ENCODE results near the gene DNAI1.
"Not testable (repeated sequence)": the region's sequence is repeated elsewhere in the genome, so short reads cannot be mapped to it uniquely, and the experiment has no call there.

DNAI1 gene

GRCh38 chr9:34518110-34518616, 59.6 kb downstream of the DNAI1 start:
- FAIRE-seq (no peak), DNase-seq (ENCODE audit: insufficient read length) (no peak)
- TF ChIP-seq POLR2A (IDR thresholded peaks at IDR 0.05; ENCODE audit: low read depth, low read length) = no peak
- no peak for TF ChIP-seq POLR2AphosphoS5 (IDR thresholded peaks at IDR 0.05; ENCODE audit: low read depth, low read length)
- no peak for TF ChIP-seq TAF1 (IDR thresholded peaks at IDR 0.05; ENCODE audit: borderline replicate concordance, low read depth, low read length)

DNA sequence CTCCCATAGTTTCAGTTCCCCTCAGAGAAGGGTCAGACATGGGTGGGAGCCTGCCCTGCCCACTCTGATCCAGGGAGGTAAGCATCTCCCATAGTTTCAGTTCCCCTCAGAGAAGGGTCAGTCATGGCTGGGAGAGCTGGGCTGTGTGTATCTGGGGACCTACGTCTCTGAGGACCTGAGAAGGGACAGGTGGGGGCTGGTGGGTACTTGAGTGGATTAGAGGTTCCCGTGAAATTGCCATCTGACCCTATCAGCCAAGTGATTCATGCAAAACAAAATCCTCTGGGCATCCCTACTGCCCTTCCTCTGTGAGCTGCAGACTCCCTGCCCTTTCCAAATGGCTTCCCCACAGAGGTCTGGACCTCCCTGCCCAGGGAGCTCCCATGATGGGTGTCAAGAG, 60.3 kb downstream of the DNAI1 start:
- FAIRE-seq = no peak
- no peak for TF ChIP-seq POLR2A (IDR thresholded peaks at IDR 0.05; ENCODE audit: low read depth, low read length)
- TF ChIP-seq POLR2AphosphoS5 (IDR thresholded peaks at IDR 0.05; ENCODE audit: low read depth, low read length) = no peak
- TF ChIP-seq TAF1 (IDR thresholded peaks at IDR 0.05; ENCODE audit: borderline replicate concordance, low read depth, low read length) = no peak
- no peak for DNase-seq (ENCODE audit: insufficient read length)

- FAIRE-seq (no peak), DNase-seq (ENCODE audit: insufficient read length) (no peak)
- TF ChIP-seq POLR2AphosphoS5 (IDR thresholded peaks at IDR 0.05; ENCODE audit: low read depth, low read length) = no peak
- TF ChIP-seq POLR2A (IDR thresholded peaks at IDR 0.05; ENCODE audit: low read depth, low read length) = no peak
- no peak for TF ChIP-seq TAF1 (IDR thresholded peaks at IDR 0.05; ENCODE audit: borderline replicate concordance, low read depth, low read length)
Measured at GRCh38 chr9:34519321-34520020, 60.9 kb downstream of the DNAI1 start.

DNA sequence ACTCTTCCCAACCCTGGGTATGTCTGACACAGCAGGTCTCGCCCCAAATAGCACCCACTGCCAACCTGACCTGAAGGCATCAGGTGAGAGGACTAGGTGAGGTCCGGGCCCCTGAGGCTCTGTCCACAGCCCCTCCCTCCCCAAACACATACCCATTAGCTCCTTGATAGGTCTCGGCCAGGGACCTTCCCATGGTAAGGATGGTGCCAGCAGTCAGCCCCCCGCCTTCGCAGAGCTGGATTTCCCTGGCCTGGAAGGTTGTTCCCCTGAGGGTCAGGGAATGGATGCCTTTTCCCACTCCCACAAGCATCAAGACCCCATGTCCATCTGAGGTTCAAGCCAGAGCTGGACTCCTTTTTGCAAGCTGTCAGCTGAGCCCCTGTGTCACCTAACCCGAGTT, 61.5 kb downstream of the DNAI1 start:
- DNase-seq (ENCODE audit: insufficient read length) = no peak
- no peak for FAIRE-seq
- no peak for TF ChIP-seq POLR2AphosphoS5 (IDR thresholded peaks at IDR 0.05; ENCODE audit: low read depth, low read length)
- TF ChIP-seq POLR2A (IDR thresholded peaks at IDR 0.05; ENCODE audit: low read depth, low read length) = no peak
- no peak for TF ChIP-seq TAF1 (IDR thresholded peaks at IDR 0.05; ENCODE audit: borderline replicate concordance, low read depth, low read length)

DNA sequence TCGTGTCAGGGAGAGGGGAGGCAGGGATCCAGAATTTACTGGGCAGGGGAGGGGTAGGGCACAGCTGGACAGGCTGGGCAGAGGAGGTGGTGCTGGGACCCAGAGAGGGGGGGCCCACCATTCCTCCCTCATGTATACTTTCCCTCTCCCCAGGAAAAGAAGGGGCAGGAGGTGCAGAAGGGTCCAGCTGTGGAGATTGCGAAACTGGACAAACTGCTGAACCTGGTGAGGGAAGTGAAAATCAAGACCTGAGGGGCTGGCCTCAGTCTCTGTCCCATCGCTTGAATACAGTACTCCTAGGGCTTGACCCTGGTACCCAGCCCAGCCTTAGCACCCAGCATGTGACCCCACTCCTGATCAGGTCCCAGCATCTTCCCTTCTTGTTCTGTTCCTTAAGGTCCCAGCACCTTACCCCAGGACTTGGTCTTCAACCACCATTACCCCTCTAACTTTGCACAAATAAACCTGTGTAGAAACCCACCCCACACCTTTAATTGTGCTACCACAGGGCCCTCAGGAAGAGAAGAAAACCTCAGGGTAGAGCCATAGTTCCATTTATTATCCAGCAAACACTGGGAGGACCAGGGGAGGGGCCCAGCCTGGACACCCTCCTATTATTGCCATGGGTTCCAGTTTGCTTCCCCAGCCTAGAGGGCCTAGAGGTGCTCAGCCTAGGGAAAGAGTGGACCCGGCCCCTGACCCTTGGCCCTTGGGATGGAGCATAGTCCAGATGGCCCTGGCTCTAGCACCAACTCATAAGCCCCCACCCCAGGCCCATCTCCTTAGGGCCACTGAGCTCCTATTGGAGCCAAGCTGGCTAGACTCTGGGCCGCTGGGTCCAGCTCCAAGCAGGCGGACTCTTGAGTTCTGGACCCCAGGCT, 62.1 kb downstream of the DNAI1 start:
- FAIRE-seq (no peak), DNase-seq (ENCODE audit: insufficient read length) (no peak)
- TF ChIP-seq POLR2A (IDR thresholded peaks at IDR 0.05; ENCODE audit: low read depth, low read length) = no peak
- no peak for TF ChIP-seq TAF1 (IDR thresholded peaks at IDR 0.05; ENCODE audit: borderline replicate concordance, low read depth, low read length)
- TF ChIP-seq POLR2AphosphoS5 (IDR thresholded peaks at IDR 0.05; ENCODE audit: low read depth, low read length) = no peak

- TF ChIP-seq POLR2A (IDR thresholded peaks at IDR 0.05; ENCODE audit: low read depth, low read length) (no peak), POLR2AphosphoS5 (IDR thresholded peaks at IDR 0.05; ENCODE audit: low read depth, low read length) (no peak), TAF1 (IDR thresholded peaks at IDR 0.05; ENCODE audit: borderline replicate concordance, low read depth, low read length) (no peak)
- no peak for FAIRE-seq
- no peak for DNase-seq (ENCODE audit: insufficient read length)
Measured at GRCh38 chr9:34521406-34522045, 62.9 kb downstream of the DNAI1 start.

GRCh38 chr9:34522091-34522887, 63.7 kb downstream of the DNAI1 start:
- TF ChIP-seq POLR2A (IDR thresholded peaks at IDR 0.05; ENCODE audit: low read depth, low read length) (no peak), TAF1 (IDR thresholded peaks at IDR 0.05; ENCODE audit: borderline replicate concordance, low read depth, low read length) (no peak)
- FAIRE-seq = no peak
- DNase-seq (ENCODE audit: insufficient read length) = no peak

GRCh38 chr9:34522971-34523797, 64.6 kb downstream of the DNAI1 start, which contains the start of gene ENHO:
TSS of gene ENHO (minus strand) at chr9:34522990. CDS start at chr9:34521695, 1,295 bp downstream.
- TF ChIP-seq POLR2A (IDR thresholded peaks at IDR 0.05; ENCODE audit: low read depth, low read length) (no peak), POLR2AphosphoS5 (IDR thresholded peaks at IDR 0.05; ENCODE audit: low read depth, low read length) (no peak), TAF1 (IDR thresholded peaks at IDR 0.05; ENCODE audit: borderline replicate concordance, low read depth, low read length) (no peak)
- FAIRE-seq = peak; percentile 68
- peak; percentile 81 for DNase-seq (ENCODE audit: insufficient read length)

DNA sequence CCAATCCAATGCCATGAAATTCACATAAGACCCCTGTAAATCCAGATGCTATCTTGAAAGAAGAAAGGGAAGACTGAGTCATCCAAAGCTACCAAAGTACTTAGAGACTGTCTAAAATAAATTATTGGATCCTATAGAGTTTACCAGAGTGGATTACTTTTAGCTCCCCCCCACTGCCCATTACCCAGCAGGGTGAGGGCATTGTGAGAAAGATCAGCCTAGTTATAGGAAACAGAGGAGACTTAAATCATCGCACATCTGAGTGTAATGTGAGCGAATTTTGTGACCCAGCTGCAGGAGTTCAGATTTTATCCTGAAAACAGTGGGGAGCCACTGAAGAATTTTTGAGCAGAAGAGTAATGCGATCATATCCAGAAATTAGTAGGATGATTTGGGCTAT, 65.7 kb downstream of the DNAI1 start:
- FAIRE-seq = no peak
- no peak for DNase-seq (ENCODE audit: insufficient read length)
- no peak for TF ChIP-seq TAF1 (IDR thresholded peaks at IDR 0.05; ENCODE audit: borderline replicate concordance, low read depth, low read length)
- no peak for TF ChIP-seq POLR2A (IDR thresholded peaks at IDR 0.05; ENCODE audit: low read depth, low read length)
- no peak for TF ChIP-seq POLR2AphosphoS5 (IDR thresholded peaks at IDR 0.05; ENCODE audit: low read depth, low read length)

DNA sequence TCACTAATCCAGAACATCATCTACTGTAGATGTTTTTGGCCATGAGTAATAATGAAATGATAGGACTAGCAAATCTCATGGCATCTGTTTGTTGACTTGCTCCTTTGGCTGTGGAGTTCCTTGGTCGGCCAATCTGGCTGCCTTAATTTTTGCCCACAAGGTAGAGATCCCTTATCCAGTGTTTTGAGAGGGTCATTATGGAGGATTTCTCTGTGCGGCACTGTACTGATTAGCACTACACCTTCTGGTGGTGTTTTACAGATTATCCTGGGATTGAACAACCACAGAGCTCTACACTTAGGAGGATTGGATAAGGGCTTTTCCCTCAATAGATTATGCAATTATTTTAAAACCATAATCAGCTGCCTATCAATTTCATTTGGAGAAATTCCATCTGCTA, 67.4 kb downstream of the DNAI1 start:
- no peak for TF ChIP-seq POLR2A (IDR thresholded peaks at IDR 0.05; ENCODE audit: low read depth, low read length)
- no peak for TF ChIP-seq POLR2AphosphoS5 (IDR thresholded peaks at IDR 0.05; ENCODE audit: low read depth, low read length)
- TF ChIP-seq TAF1 (IDR thresholded peaks at IDR 0.05; ENCODE audit: borderline replicate concordance, low read depth, low read length) = no peak
- FAIRE-seq (no peak), DNase-seq (ENCODE audit: insufficient read length) (no peak)

GRCh38 chr9:34532041-34532440, 73.4 kb downstream of the DNAI1 start:
- DNase-seq (ENCODE audit: insufficient read length); FAIRE-seq: not testable (repeated sequence)

Data from GM12892 (cell line).